Skin of body (tissue), 2 donors: ENCODE data around the gene ST14. TPM values are rescaled to one million over a fixed set of nuclear protein-coding genes. Genes with fewer than 3 reads are reported as not detected.
"Not testable (repeated sequence)": the region's sequence is repeated elsewhere in the genome, so short reads cannot be mapped to it uniquely, and the experiment has no call there.

Experiments used
- DNase-seq: peaks from one replicate; lab custom pipeline; 2025; lab: John Stamatoyannopoulos, UW
- total RNA-seq: library from RNA; depleted of rRNA; stranded (reverse); fragments of >200 nt; gene quantifications from one replicate; pipeline ENCODE4 v1.2.3, GENCODE V29; 2014

Gene ST14
- total RNA-seq, 1 donor from 2014 or later: 18.3 TPM

DNA sequence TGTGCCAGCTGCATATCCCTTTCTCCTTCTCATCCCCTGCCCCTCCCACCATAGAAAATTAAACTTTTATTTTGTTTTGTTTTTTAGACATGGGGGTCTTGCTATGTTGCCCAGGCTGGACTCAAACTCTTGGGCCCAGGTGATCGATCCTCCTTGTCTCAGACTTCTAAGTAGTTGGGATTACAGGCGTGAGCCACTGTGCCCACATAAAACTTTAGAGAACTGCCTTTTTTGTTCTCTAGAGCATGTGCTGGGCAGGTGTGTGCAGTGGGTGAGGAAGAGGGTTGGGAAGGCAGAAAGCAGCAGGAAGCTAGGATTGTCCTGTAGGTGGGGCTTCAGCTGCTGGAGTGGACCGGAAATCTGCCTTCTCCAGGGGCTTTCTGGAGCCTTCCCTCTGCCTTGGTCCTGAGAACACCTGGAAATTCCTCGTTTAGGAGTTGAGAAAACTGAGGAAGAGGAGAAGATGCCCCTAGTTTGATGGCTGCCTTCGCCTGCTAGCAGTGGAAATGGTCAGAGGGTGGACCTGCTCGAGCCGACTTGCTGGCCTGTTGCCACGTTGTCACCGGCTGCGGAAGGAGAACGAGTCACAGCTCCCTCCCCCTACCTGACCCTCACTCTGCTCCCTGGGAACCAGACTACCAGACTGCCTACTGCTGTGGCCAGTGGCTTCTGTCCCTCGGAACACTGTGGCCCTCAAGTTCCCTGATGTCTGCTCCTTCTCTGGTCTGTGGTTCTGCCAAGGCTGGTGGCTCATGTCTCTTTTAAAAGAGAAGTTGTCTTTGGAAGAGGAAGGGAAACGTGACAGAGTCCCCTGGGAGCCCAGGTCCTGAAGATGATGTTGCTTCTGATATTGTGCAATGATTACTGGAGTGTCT lies 4.0 kb downstream of the ST14 start:
- DNase-seq: no peak

DNA sequence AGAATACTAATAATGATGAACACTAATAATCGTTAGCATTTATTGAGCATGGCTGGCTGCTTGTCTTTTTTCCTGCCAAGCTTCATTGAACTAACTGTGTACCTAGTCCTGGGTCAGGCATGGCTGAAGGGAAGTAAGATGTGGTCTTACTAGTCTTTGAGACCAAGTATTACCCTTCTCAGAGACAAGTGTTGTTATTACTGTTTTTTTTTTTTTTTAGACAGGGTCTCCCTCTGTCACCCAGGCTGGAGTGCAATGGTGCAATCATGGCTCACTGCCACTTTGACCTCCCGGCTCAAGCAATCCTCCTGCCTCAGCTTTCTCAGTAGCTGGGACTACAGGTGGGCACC lies 4.6 kb downstream of the ST14 start:
- DNase-seq: no peak

DNA sequence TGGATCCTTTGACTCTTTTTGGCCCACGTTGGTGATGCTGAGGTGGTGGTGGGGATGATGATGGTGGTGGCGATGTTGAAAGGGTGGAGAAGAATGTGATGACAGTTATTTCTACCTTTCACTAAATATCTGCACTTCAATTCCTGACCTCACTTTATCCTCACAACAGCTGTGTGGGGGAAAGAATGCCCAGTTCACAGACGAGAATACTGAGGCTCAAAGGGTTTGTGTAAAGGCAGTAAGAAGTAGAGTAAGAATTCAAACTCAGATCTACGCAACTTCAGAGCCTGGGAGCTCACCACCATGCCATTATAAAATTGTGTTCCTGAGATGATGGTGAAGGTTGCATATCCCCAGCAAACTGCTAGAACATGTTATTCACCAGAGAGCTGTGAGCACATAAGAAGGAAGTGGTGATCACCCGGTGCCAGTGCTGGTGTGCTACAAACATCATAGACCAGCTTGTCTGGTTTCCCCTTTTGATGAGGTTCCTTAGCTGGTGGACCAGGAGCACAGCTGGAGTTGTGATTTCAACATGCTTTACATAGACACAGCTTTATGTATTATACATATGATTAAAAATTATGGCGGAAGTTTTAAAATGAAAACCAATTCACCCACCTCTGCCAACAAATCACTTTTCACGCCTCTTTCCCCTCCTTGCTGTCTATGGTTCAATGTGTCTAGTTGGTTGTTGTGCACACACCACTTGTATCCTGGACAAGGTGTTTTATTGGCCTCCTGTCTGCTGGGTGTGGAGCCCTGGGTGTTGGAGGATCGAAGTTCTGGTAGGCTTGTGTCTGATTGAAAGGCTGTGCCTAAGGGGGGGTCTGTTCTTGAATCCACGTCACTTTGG lies 6.2 kb downstream of the ST14 start:
- no peak for DNase-seq

DNA sequence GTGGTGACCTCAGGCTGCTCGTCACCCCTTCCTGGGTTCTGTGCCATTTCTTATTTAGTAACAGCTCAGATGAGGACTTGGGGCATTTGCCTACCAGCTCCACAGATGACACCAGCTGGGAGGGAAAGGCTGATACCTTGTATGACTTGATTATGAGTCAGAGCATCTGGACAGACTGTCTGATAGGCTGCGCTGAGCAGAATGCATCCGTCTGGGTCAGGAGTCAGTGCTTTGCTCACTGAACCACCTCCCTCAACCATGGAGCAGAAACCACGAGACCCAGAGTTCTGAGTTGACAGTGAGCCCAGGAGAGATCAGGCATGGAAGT lies 6.8 kb downstream of the ST14 start:
- no peak for DNase-seq

DNA sequence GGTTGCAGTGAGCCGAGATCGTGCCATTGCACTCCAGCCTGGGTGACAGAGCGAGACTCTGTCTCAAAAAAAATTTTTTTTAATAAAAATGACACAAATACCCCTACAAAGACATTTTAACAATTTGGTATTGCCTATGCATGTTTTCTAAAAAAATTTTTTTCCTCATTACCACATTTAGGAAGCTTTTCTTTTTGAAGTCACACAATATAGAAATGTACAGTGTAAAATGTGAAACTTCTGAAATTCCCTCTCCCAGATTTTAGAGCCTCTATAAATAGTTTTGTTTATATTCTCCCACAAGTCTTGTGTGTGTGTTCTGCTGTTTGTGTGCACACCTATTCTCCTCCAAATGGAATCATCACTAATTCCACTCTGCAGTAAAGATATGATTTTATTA lies 7.6 kb downstream of the ST14 start:
- no peak for DNase-seq

DNA sequence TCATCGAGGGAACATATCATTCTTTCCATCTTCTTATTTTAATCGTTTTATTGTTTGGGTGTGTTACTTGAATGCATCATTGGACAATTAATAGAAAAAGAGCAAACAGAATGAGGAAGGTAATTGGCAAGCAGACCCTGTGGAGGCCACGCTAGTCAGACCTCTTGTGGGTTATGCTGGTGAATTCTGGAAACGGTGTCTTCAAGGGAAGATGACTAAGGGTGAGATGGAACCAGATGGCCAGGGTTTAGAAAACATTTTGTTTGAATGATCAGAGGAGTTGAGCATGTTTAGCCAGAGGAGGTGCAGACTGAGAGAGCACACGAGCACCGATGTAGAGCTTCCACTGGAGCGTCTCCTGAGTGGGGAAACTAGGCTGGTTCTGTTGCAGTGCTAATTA lies 8.5 kb downstream of the ST14 start:
- no peak for DNase-seq

DNA sequence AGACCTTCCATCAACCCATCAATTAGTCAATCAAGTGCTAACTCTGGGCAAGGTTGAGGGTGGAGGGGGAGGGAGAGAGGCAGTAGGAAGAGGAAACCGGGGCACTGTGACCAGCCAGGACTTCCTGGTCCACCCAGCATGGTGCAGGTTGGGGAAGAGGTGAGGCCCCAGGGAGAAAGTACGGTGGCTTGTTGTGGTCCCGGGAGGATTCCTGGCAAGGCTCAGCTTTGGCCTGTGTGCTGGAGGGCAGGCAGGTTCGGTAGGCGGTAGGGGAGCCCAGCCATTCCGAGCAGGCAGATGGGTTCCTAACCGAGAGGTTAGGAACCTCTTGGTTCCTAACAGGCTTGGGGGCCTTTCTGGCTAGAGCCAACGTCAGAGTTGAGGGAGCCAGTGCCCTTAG lies 10.8 kb downstream of the ST14 start:
- DNase-seq: no peak

DNA sequence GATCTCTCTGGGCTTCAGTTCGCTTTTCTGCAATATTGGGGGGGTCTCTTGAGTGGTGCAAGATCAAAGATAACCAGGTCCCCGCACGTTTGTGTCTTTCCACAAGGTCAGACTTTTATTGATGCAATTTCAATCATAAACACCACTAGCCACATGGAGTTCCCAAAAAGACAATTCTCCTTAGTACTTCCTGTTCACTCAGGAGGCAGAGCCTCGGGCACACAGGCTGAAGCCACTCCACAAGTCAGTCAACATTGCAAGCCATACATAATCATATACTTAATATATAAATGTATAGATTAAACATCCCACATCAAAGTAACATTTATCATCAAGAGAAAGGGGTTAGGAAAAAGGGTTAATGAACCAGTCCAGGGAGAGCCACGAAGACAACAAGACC lies 12.0 kb downstream of the ST14 start:
- no peak for DNase-seq

DNA sequence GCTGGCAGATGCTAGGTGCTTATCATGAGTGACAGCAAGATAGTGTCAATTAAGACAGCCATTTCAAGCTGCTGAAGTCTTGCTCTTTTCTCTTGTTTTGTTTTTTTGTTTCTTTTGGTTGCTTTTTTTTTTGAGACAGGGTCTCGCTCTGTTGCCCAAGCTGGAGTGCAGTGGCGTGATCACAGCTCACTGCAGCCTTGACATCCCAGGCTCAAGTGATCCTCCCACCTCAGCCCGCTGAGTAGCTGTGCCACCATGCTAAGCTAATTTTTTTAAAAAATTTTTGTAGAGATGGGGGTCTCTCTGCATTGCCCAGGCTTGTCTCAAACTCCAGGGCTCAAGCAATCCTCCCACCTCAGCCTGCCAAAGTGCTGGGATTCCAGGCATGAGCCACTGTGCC lies 12.4 kb downstream of the ST14 start:
- not testable (repeated sequence) for DNase-seq

DNA sequence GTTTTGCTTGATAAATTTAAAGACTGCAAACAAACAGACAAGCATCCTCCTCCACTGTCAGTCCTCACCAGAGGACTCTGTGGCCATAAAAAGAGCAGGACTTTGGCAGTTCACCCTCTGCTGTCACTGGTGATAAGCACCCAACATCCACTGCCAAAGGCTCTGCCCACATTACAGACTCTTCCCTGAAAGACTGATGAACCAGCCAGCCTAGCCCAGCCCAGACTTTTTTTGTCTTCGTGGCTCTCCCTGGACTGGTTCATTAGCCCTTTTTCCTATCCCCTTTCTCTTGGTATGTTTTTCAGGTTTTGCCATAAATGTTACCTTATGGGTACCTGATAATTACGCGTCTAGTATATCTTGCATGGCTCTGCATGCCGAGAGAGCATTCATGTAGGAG lies 15.1 kb downstream of the ST14 start:
- DNase-seq: no peak

DNA sequence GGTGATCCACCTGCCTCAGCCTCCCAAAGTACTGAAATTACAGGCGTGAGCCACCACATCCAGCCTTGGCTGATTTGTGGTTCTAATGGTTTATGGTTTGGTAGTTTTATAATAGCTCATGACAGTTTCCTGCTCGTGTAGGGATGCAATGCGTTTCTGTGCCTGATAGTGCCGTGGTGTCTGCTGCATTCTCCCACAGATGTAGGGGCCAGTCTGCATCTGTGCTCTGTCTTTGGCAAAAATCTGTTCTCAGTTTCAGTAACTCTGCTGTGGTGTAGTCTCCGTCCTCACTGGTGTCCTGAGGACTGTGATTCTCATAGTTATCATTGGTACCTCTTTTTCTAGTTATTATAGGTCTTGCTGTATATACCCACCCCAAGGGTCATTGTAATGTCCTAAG lies 16.3 kb downstream of the ST14 start:
- DNase-seq: no peak

DNA sequence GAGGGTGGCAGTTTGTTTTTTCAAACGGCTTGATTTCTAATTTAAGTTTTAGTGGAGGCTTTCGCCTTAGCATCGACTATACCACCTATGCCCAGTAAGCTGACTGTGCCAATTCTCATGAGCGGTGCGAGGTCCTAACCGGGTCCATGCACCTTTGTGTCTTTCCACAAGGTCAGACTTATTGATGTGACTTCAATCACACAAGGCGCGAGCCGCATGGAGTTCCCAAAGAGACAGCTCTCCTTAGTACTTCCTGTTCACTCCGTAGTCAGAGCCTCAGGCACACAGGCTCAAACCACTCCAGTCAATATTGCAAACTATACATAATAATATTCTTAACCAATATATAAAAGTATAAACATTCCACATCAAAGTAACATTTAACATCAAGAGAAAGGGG lies 18.2 kb downstream of the ST14 start:
- no peak for DNase-seq

DNA sequence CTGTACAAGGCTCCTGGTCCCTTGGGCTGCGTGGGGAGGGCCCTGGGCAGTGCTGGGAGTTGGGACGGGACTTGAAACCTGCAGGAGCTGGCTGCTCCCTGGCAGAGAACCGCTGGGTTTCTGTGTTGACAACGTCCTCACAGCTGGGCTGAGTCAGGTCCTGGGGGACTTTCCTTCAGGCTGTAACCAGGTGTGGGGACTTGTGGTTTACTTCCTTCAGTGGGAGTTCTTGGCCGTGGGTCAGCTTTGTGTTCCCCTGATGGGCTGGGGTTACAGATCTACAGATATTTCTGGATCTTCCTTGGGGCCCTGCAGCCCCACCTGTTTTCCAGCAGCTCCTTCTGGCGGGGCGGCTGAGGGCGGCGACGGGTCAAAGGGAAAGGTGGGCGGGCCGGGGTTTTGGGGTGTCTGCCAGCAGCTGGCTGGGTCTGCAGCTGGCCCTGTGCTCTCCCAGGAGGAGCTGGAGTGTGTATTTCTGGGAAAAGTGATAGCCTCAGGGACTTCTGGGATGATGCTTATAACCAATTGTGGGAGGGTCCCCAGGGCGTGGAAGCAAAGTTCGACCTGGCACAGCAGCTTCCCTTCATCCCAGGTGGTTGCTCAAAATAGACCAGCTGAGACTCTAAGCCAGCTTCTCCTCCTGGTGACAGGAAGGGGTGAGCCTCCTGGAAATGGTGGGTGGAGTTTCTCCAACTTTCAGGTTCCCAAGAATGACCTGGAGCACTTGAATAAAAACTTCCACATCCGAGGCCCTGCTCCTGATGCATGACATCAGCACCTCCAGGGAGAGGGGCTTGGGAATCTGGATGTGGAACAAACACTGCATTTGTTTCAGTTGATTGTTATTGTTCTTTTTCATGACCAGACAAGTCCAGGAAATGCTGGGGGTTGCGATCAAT lies 19.1 kb downstream of the ST14 start:
- peak; percentile 45 for DNase-seq

DNA sequence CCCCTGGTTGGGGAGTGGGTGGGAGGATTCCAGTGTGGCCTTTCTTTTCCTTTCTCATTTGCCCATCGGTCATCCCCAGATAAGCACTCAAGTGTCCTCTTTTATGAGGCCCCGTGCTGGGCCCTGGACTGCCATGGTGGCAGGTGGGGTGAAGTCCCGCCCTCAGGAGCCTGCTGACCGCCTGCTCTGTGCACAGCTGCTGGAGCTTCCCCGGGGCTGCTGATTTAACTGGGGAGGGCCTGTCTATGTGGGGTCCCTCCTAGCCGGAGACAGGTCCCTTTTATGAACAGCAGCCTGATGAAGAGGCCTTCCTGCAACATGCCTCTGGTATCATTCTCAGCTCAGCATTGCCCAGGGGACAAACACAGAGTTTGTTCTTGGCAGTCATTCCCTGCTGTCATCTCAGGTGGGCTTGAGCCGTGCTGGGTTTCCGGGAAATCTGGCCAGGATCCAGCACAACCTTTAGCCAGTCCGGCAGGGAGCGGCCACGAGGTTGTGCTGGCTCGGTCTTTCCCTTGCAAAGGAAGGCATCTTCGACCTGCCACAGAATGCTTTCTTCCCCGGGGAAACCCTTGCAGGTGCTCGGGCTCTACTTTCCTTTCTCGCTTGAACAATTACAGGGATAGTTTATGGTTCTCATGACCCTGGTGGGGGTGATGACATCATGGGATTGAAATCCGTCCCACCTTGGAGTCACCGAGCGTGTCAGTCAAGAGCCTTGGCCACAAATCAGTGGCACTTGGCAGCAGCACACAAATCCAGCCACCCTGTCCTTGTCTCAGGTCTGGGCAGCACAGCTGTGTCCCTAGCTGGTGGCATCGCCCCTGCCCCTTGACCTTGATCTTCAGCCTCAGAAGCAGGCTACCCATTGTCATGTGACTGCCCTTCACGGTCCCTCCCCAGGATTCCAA lies 20.1 kb downstream of the ST14 start:
- DNase-seq: no peak

DNA sequence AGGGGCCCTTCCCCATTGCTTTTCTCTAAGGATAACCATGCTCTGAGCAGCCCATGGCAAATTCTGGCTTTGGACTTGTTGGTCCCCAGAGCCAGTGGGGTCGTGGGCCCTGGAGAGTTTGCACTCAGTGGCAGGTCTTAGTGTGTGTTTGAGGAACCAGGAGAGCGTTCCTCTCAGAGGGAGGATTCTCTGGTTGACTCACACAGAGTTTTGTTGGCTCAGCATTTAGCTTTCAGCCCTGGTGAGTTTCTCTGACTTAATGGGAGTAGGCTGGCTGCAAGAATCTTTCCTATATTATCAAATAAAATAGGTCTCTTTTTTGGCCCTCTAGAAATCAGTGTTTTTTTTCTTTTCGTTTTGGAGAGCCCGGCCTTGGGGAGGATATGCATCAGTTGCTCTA lies 20.9 kb downstream of the ST14 start:
- no peak for DNase-seq

DNA sequence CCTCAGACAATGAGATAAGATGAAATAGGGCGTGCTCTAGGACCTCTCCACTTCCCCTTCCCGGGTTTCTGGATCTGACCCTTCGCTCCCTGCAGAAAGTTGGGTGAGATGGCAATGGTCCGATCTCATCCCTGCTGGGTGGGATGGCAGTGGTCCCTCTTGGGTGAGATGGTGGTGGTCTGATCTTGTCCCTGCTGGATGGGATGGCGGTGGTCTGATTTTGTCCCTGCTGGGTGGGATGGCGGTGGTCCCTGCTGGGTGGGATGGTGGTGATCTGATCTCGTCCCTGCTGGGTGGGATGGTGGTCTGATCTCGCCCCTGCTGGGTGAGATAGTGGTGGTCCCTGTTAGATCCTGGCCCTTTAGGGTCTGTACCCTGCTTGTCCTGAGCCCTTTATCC lies 21.3 kb downstream of the ST14 start:
- no peak for DNase-seq

DNA sequence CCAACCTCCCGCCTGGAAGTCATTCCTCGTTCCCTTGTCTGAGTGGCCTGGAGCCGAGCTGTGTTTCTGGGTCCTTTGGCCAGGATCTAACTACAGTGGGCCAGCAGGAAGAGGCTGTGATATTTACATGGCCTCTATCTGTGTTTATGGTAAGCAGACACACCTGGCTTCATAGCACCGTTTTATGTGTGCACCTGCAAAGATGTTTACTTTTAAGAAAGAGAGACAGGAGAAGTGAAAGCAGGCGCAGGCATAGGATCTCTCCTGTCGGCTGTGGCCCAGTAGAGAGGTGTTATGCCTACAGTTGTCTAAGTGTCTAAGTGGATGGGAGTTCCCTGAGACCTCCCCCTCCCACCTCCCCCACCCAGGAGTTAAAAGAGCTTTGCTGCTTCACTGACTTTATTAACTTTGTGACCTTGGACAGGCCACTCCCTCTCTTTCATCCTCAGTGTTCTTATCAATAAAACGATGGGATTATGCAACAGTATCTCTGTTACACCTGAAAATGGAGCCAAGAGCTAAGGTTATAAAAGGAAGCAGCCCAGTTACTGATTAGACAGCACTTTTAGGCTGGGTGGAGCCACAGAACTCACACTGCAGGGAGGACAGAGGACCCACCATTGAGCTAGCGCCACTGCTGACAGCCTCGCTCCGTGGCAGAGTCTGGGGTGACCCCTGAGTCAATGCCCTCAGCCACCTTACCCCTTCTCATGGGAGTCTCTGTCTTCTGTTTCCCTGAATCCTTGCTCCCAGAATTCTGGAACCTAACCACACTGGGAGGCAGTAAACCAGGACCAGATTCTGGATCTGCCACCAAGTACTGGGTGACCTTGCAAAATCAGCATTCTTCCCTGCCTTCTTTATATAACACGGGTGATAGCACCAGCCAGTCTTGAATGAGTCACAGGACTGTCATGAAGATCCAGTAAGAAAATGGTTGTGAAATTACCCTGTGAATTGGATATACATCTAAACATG lies 22.0 kb downstream of the ST14 start:
- no peak for DNase-seq

DNA sequence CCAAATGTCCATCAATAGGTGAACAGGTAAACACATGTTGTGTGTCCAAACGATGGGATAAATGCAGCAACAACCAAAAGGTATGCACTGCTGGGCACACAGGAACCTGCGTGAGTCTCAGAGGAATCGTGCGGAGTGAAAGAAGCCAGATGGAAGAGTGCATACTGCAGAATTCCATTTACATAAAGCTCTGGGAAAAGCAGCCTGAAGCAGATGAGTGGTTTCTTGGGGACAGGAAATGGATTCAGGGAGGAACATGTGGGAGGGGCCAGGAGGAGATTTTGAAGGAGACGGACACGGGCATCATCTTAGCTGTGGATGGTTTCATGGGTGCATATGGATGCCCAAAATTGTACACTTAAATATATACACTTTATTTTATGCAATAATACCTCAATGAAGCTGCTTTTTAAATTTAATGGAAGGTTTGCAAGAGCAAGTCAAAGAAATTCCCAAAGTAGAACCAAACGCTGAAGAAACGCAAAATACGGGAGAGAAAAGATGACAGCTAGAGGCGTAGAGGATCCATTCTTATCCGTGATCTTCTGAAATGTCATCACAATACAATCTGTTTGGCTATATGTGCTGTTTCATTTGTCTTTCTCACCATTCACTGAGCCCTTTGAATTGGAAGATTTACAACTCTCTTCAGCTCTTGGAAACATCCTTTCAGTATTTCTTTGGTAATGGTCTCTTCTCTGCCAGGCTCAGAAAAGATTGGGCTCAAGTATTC lies 24.5 kb downstream of the ST14 start:
- DNase-seq: no peak

DNA sequence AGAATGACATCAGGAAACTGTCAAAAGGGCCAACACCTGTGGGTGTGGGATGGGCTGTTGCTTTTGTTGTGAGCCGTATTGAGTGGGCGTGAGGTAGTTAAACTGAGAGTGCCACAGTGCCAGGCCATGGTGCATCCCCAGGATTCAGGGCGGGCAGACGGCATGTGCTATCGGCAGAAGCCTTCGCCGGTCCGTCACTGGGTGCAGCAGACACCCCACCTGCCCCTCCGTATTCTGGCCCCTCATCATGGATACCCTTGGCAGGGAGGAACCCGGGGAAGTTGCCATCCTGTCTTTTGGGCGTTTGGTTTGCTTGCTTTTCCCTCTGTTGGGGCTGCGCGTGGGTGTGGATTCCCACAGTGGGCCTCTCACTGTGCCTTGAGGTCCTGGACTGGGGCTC lies 27.5 kb downstream of the ST14 start:
- no peak for DNase-seq
